HG03521 (cell line): ENCODE data around the gene IFT27.
A peak's percentile ranks its signal among the peaks of the same experiment; 100 is the strongest.

Source experiments
- ATAC-seq: cut with Tn5 transposase; IDR thresholded peaks from one replicate; pipeline ENCODE4 v1.9.1; 2021; ENCODE audit warnings: mild to moderate bottlenecking, moderate library complexity; ENCODE audit not compliant: unreplicated experiment

IFT27 gene

GRCh38 chr22:36797374-36797773 is 21.5 kb upstream of the IFT27 start:
- no peak for ATAC-seq

GRCh38 chr22:36796552-36797175 is 20.7 kb upstream of the IFT27 start:
- ATAC-seq = no peak

DNA sequence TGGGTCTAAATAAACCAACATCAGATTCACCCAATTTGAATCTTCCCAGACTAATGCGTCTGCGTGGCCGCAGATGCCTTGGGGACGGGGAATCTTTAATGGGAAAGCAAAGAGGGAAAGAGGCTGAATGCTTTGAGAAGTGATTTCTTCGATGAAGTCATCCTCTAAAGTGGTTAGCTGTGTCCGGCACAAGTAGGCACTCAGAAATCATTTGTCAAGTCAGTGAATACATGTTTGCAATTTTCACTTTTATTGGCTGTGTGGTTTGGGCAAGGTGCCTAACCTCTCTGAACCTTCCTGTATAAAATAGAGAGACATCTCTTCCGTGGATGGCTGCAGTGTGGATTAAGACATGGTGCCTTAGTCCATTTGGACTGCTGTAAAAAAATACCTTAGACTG is 19.7 kb upstream of the IFT27 start:
- no peak for ATAC-seq

- ATAC-seq = no peak
Observed at GRCh38 chr22:36790648-36791047, 14.7 kb upstream of the IFT27 start.

DNA sequence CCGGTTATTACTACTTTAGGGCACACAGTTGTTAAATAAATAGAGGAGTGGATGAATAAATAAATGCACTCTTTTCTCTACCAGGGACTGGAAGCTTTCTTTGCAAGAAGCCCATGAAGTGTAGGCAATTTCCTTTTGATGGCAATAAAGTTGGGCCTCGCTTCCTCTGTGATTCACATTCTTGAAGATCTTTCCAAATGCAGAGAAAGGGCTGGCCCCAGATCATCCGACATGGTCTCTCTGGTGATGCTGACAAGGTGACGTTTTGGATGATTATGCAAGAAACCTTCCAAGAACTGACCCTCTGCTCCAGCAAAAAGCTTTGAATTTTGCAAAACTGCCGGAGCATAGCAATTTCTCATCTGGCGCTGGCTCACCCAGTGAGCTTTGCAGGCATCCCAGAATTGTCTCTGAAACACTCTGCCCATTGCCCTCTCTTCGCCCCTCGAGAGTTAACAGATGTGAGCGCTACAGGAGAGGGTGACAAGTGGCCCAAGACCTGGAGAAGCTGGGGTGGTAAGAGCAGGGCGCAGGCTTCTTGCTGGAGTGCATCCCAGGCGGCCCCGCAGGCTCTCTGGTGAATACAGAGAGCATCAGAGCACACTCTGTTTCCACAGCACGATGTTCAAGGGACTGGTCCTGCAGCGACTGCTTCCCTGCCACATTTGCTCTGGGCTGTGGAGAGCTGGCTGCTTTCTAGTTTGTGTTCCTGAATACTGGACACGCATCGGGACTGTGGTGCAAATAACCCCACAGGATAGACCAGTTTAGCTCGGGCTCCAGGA is 11.5 kb upstream of the IFT27 start:
- no peak for ATAC-seq

DNA sequence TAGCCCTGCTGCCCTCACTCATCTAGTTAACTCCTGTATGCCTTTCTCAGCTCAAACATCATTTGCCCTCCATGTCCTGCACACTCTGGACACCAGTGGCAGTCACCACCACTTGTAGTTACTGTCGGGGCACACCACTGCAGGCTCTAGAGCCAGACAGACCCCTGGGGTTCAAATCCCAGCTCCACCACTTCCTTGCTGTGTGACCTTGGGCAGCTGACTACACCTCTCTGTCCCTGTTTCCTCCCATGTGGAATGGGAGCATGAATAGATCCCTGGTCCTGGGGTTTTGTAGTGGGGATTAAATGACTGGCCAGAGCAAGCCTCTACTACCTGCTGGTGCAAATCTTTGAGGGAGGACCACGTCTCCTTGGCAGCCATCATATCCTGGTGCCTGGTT is 7.8 kb upstream of the IFT27 start:
- ATAC-seq = no peak

GRCh38 chr22:36781656-36782627 is 6.0 kb upstream of the IFT27 start:
- peak; percentile 64 for ATAC-seq

- ATAC-seq = no peak
Observed at GRCh38 chr22:36778020-36778419, 2.1 kb upstream of the IFT27 start.

GRCh38 chr22:36776722-36777121 is 803 bp upstream of the IFT27 start:
- ATAC-seq = no peak

GRCh38 chr22:36775586-36775963 is 344 bp downstream of the IFT27 start:
- ATAC-seq = no peak

DNA sequence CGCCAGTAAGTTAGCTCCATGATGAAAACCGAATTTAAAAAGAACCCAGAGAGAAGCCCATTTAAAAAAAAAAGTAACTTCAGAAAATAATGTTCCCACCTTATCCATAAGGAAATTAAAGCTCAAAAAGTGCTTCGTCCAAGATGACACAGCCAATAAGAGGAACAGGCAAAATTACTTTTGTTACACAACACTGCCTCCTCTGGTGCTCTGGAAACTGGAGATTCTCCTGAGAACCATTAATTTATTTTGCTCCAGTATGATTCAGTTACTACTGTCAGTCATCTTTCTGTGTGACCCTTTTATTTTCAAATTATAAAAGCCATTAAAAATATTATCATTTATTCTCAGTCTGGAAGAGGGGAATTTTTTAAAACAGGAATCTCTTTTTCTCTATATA is 2.0 kb downstream of the IFT27 start:
- ATAC-seq = no peak

DNA sequence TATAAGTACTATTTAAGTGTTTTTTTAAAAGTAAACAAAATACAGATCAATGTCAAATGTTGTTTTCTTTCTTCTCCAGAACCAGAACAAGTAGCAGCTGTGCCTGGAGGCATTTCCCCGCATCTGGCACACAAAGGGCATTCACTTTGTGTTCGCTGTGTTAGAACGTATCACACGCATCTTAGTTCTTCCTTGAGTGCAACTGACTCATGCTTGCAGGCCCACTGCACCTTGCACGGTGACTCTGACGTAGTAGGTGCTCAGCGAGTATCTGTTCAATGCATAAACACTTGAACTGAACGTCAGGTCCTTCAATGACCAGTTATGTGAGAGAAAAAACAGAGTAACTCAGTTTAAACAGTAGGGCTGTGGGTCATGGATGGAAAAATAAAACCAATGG is 3.5 kb downstream of the IFT27 start:
- no peak for ATAC-seq

GRCh38 chr22:36771356-36772063 is 4.4 kb downstream of the IFT27 start:
- no peak for ATAC-seq

DNA sequence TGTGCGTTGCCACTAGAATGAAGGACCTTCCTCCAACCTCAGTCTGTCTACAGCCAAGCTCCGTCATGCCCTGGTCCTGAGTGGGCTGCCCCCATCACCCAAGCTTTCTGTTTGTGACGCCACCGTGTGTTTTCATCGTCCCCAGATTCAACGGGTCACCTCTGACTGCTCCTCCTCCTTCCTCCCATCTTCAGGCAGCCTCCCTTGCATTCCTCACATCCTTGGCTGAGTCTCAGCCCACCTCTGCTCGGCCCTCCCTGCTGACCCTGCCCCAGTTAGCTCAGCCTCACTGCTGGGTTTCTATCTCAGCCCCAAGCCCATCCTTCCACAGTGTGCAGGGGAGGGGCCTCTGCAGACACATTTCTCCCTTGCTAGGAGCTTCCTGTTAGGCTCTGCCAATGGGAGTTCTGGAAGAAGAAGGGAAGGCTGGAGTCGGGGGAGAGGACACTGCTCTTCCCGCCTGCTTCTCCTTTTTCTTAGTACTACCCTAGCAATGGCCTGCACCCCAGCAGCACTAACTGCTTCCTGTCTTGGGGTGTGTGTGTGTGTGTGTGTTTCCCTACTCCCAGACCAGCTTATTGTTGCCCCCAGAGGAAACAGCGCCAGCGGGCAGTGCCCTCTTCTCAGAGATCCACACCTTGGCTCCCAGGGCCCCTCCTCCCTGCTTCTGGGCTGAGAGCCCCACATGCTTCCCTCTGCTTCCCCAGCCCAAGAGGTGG is 5.2 kb downstream of the IFT27 start:
- ATAC-seq = no peak

DNA sequence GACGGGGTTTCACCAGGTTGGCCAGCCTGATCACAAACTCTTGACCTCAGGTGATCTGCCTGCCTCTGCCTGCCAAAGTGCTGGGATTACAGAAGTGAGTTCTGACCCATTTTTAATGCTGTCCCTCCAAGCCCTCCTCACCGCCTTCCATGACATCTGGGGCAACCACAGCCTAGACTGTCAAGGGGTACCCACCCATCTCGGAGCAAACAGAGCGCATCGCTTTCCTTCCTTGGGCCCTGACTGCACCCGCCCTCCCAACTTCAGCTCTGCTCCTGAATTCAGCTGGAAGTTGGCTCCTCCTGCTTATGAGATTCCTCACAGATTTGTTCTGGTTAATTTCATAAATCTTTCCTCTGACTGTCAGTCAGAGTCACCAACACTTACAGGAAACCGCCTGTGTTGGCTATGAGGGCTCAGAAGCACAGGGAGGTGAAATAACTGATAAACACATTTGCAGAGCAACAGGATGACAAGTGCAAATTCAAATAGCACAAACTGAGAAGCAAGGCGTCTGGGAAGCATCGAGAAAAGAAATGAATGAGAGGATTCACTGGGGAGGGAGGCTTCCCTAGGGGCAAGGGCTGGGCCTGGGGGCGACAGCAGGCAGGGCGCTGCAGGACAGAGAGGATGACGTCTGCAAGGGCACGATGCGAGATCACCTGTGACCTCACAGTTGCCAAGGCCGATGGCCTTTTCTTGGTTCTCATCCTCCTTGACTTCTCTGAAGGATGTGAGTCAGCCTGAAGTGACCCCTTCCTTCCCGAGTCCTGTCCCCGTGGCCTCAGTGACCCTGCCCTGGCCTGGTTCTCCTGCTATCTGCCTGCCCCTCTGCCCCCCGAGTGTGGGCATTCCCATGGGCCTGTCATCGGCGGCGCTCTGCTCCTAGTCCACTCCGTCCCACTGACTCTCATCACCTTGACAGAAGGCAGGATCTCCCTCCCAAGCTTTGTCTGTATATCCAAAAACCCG is 6.1 kb downstream of the IFT27 start:
- ATAC-seq = no peak

GRCh38 chr22:36768616-36769015 is 7.3 kb downstream of the IFT27 start:
- no peak for ATAC-seq

DNA sequence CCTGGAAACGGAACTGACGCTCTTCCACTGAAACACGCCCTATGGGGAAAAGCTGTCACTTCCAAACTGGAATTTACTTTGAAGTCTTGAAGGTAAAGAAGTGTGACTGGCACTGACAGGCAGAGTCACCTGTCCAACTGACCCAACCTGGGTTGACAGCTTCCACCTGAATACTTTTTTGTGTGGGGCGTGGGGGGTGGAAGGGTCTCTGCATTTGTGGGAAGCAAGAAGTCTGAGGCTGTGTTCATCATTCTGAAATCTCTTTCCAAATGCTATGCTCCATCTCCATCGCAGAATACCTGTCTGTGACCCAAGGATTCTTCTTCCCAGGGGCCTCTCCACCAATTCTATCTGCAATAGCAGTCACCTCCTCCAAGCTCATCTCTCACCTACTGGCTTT is 7.8 kb downstream of the IFT27 start:
- ATAC-seq = no peak

DNA sequence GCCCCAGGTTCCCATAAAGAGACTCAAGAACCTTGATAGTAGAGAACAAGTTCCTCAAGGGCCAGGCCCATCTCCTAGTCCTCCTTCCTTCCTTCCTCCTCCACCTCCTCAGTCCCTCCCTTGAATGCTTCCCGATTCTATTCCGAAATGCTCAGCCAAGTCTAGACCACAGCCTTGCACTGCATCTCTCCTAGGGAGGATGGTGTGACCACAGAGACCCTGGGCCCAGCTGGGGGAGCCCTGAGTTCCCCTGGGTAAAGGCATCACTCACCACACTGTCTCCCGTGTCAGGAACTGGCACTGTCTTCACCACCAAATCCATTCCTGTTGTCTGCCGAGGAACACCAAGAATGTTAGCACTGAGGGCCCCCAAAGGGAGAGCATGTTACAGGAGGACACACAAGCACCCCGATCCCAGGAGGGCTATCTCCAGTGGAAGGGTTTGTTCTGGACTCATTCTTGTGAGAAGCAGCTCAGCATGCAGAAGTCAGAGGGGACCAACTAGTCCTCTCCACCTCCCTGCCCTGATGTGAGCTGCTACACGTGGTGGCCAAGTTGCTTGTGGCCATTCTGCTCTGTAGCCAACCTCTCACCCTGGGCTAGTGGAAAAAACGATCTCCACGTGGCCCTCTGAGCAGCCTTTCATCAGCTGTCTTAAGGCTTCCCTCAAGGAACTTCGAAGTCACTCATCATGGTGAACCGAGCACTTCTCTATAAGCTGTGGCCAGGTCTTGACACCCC is 8.7 kb downstream of the IFT27 start:
- no peak for ATAC-seq
